Fibroblast of lung (primary cell): ENCODE data around the gene ATP8A2.

Experiments used
- CTCF ChIP-seq, 2 donors: IDR thresholded peaks in 1 of 2; conservative IDR thresholded peaks in 1 of 2; 1 replicate in 1 of 2; 2 replicates in 1 of 2; pipeline ENCODE4 v1.5.1; 2011 to 2012; ENCODE audit warnings: low read length in 2 of 2, control low read depth in 1 of 2, inconsistent platforms in 1 of 2, low read depth in 1 of 2, mild to moderate bottlenecking in 1 of 2
- EZH2 ChIP-seq: IDR thresholded peaks from 2 replicates; pipeline ENCODE4 v1.5.1; 2012; ENCODE audit warnings: low read length, control low read depth, mild to moderate bottlenecking; ENCODE audit errors: missing control alignments

DNA sequence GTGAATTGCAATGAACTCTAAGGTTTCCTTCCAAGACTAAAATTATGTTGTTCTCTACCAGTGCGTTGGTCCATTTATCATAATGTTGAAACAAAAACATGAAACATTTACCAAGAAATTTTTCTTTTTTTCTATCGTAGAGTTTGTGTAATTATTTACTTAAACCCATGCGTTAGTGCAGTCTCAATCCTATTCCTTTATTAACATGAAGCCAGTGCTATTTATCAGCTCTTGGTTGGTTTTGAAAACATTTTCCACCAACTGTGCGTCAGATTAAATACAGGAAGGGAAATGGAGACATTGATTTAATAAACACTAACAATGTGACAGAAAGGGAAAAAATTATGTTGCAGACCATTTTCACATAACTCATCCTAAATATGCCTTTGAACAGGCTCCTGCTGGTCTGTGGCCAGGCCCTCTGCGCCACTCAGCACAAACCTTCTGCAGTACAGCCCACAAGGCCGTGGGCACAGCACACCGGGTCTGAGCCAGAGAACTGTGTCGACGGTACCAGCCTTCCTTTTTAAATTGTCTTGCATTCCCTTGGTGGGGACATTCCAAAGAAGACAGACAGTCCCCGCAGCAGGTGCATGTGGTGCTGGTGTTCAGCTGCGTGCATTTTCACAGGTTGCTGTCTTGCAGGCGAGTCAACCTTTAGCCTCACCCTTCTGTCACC lies 544.2 kb downstream of the ATP8A2 start:
- TF ChIP-seq CTCF (conservative IDR thresholded peaks at IDR 0.05 in 1 of 2, IDR thresholded peaks at IDR 0.05 in 1 of 2; ENCODE audit: low read depth in 1 of 2, low read length in 2 of 2) = no peak
- TF ChIP-seq EZH2 = no peak
